Stimulated activated CD4-positive, alpha-beta T cell treated with anti-CD3 and anti-CD28 coated beads, Interleukin-15, amount 100 ng/mL, for 24 hours (primary cell): ENCODE results near the gene LONP2.
A peak's percentile ranks its signal among the peaks of the same experiment; 100 is the strongest.

ENCODE experiments used
- DNase-seq: peaks from one replicate; pipeline ENCODE4 v3.0.0-alpha.2; 2020

LONP2 gene

GRCh38 chr16:48244080-48244862 is at the start of gene LONP2:
Gene LONP2, plus strand, starts transcription at chr16:48244300. Its CDS starts 89 bp downstream, at chr16:48244389.
- DNase-seq: peak; percentile 95

GRCh38 chr16:48194828-48195556 is 49.1 kb upstream of the LONP2 start:
- DNase-seq: no peak

- DNase-seq: no peak
Measured at GRCh38 chr16:48197294-48197693, 46.8 kb upstream of the LONP2 start.

- no peak for DNase-seq
Measured at GRCh38 chr16:48201515-48202201, 42.4 kb upstream of the LONP2 start.

GRCh38 chr16:48203974-48204824 is 39.9 kb upstream of the LONP2 start:
- no peak for DNase-seq

- no peak for DNase-seq
Measured at GRCh38 chr16:48204825-48205151, 39.3 kb upstream of the LONP2 start.

GRCh38 chr16:48206594-48207242 is 37.4 kb upstream of the LONP2 start:
- DNase-seq: no peak

GRCh38 chr16:48210747-48211146 is 33.4 kb upstream of the LONP2 start:
- DNase-seq: no peak

GRCh38 chr16:48212033-48212432 is 32.1 kb upstream of the LONP2 start:
- no peak for DNase-seq

- DNase-seq: no peak
Measured at GRCh38 chr16:48215738-48216137, 28.4 kb upstream of the LONP2 start.

GRCh38 chr16:48217708-48218107 is 26.4 kb upstream of the LONP2 start:
- DNase-seq: no peak

- DNase-seq: no peak
Measured at GRCh38 chr16:48218473-48218872, 25.6 kb upstream of the LONP2 start.

GRCh38 chr16:48220891-48221290 is 23.2 kb upstream of the LONP2 start:
- DNase-seq: no peak

GRCh38 chr16:48223490-48223889 is 20.6 kb upstream of the LONP2 start:
- no peak for DNase-seq

- DNase-seq: no peak
Measured at GRCh38 chr16:48225456-48225855, 18.6 kb upstream of the LONP2 start.

GRCh38 chr16:48231727-48232492 is 12.2 kb upstream of the LONP2 start:
- peak; percentile 45 for DNase-seq

- DNase-seq: peak; percentile 31
Measured at GRCh38 chr16:48232493-48233040, 11.5 kb upstream of the LONP2 start.

- DNase-seq: no peak
Measured at GRCh38 chr16:48234630-48235029, 9.5 kb upstream of the LONP2 start.

GRCh38 chr16:48235058-48235555 is 9.0 kb upstream of the LONP2 start:
- no peak for DNase-seq

- no peak for DNase-seq
Measured at GRCh38 chr16:48235556-48236136, 8.5 kb upstream of the LONP2 start.

- no peak for DNase-seq
Measured at GRCh38 chr16:48236286-48236685, 7.8 kb upstream of the LONP2 start.
